Fibroblast of skin of back (primary cell): Measurements from ENCODE around the gene FOXO3.

Experiments
- DNase-seq: peaks from one replicate; pipeline ENCODE4 v3.0.0-alpha.2; 2013

Gene FOXO3

GRCh38 chr6:108716801-108717791 is 156.4 kb downstream of the FOXO3 start:
- DNase-seq: no peak

- DNase-seq: no peak
Observed at GRCh38 chr6:108719477-108719876, 158.8 kb downstream of the FOXO3 start.

DNA sequence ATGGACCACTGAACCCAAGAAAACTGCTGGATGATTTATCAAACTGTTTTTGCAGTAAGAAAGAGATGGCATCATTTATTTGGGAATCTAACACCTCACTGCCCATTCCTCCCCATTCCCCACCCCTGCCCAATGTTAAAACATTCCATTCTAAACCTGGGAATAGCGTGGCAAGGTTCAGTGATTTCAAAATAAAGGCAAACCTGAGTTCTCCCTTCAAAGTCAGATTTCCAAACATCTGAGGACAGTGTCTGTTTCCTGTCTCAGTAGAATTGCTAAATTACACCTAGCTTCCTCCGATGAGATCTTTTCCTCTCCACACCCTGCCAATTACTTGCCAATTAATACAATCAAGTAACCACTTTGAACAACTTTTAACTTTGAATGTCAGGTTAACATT is 160.1 kb downstream of the FOXO3 start:
- DNase-seq: no peak

GRCh38 chr6:108721286-108721685 is 160.6 kb downstream of the FOXO3 start:
- DNase-seq: no peak

DNA sequence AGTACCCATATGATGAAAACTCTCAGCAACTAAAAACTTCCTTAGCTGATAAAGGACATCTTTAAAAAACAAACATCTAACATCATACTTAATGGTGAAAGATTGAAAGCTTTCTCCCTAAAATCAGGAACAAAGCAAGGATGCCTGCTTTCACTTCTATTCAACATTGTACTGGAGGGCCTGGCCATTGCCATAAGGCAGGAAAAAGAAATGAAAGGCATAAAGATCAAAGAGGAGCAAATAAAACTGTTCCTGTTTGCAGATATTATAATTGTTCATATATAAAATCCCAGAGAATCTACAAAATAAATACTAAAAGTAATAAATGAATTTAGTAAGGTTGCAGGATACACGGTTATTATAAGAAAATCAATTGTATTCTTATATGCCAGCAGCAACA is 162.9 kb downstream of the FOXO3 start:
- no peak for DNase-seq

DNA sequence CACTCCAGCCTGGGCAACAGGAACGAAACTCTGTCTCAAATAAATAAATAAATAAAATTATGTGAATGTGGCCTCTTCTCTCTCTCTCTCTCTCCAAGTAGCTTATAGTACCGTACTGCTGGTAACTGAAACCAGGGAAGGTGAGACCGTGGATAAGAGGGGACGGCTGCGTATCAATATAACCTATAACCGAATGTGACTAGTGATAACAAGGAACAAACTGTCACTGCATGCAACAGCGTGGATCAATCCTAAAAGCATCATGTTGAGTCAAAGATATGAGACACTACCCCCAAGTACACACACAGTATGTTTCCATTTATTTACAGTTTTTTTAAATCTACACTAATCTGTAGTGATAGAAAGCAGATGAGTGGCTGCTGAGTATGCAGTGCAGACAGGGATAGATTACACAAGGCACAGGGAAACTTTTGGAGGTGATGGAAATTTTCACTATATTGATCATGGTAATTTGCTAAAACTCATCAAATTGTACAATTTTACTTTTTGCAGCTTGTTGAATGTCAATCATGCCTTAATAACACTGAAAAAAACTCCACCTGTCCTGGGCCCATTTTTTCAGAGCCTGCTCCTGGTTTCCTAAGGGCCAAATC is 166.1 kb downstream of the FOXO3 start:
- no peak for DNase-seq

DNA sequence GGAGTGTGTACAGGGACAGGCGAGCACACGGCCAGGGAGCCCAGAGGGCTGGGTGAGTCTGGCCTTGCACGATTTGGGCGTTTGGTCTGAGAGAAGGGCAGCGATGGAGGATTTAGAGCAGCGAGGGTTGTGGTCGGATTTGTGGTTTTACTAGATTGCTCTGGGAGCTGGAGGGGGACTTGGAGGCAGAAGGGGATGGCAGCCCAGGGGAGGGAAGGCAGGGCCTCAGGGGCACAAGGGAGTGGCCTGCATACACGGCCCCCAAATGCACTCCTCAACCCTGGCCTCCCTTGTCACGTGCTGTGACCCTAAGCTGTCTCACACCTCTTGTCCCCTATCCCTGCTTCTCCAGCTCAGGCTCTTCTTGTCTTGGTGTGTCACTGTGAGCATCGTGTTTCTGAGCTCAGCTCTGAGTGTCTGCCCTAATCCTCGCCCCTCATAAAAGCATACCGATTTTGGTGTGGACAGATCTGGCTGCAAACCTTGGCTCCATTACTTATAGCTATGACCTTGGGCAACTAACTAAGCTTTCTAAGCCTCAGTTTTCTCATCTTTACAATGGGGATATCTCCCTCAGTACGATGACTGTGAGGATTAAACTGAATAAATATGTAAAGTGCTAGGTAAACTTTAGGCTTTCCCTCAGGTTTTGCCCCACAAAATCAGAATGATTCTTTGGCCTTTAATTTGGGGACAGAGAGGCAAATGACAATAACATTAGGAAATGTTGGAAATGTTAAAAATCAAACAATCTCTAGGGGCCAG is 167.4 kb downstream of the FOXO3 start:
- no peak for DNase-seq

DNA sequence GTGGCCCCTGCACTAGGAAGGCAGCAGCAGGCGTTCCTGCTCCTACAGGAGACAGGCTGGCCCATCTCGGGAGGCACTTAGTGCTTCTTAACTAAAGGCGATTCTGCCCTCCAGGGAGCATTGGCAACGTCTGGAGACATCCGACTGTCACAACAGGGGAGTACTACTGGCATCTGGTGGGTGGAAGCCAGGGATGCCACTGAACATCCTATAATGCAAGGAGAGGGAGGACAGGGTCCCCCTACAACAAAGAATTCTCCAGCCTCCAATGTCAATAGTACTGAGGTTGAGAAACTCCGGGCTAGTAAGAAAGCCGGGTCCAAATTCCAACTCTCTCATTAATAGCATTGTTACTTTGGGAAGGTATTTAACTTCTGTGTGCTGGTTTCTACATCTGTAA is 168.1 kb downstream of the FOXO3 start:
- no peak for DNase-seq

DNA sequence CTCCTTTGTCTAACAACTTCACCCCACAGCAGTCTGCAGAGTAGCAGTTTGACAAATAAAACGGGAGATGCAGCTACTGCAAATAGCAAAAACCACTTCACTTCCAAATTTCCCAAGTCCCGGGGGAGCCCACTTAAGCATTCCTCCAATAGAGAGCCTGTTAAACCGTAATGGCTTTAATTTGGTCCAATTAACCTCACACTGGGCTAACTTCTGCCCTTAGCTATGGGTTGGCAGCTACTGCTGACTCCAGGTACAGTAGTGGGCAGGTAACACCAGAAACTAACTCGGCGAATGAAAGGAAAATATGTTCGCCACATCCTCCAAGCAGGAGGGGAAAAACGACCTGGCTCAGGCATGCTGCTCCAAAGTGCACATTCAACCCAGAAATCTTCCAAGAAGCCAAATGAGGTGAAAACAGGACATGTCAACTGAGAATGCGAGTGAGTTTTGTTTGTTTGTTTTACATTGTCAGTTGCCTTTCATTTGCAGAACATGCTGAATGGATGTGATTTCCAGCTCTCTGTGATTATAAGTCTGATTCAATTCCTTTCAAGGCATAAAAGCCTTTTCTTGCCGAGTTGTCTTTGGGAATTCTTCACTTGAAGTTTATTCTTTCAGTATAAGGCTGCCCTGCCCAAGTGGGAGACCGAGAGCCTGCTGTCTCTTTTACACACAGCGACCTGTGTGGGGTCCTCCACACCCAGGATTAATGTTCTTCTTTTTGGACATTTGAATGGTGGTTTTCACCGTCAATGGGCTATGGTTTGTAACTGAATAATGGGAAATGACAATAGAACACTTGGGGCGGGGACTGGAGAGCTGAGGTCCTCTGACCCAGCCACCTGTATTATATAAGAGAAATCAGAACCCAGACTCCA is 170.2 kb downstream of the FOXO3 start:
- DNase-seq: no peak

DNA sequence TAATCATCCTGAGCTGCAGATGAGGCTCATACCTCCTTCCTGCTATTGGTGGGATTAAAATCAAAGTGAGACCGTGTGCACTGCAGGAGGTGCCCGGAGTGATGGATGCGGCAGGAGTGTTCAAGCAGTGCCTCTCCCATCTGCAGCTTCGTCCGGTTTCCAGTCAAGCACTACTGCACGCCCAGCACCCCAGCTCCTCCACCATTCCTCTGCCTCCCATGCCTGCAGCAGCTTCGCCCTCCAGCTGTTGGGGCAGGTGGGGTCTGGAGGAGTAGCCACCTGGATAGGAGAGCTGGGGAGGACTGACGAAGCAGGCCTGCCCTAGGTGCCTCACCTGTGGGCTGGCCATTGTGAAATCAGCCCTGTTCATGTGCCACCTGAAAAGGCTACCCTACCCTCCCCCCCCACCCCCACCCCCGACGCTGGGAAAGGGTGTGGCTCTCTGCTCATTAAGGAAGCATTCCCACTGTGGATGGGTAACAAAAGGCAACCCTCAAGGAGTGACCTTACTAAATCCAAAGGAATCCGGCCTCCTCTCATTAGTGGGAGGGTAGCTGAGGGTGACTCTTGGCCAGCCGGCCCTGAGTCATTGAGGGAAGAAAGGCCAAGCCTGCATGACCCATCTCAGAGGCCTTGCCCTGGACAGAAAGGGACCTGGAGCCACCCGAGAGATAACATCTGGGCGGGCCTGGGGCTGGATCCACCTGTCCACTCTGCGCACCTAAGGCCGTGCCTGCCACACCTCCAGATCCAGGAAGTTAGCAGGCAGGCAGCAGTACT is 171.6 kb downstream of the FOXO3 start:
- peak; percentile 42 for DNase-seq

DNA sequence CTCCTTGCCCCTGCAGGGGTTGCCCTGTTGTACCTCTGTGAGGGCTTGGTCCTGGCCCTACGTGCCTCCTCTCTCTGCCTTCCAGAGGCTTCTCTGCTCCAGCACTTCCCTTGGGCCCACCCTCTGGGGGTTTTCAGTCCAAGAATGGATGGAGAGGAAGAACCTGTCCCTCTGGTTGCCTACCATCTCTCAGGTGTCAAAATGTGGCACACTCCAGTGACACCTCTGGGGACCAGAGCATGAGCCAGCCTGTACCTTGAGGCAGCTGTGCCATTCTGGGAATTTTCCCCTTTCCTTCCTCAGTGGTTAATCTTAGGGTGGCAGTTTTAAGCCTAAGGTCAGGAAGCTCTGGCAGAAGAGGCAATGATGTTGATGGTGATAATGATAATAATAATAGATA is 172.3 kb downstream of the FOXO3 start:
- DNase-seq: no peak

DNA sequence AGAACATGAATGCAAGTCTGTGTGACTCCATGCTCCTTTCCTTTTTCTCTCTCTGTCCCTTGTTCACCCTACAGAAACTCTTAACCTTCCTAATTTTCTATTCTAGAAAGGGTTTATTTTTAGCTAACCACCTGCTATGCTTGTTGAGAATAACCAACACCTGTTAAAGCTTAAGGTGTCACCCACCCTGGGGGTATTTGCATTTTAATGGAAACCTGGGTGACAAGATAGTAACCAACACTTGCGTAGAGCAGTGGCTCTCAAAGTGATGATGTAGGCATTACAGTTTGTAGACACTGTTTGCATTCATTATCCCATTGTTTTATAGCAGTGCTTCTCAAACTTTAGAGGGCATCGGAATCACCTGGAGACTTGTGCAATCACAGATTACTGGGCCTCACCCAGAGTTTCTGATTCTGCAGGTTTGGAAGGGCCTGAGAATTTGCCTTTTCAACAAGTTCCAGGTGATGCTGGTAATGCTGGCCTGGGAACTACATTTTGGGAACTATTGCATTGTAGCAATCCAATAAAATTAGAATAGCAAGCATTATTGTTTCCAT is 173.1 kb downstream of the FOXO3 start:
- no peak for DNase-seq
